SK-N-SH treated with all-trans-retinoic acid at 6 μM for 48 hours (cell line): ENCODE results near the gene UBE3C.

Experiments used
- ARNTL ChIP-seq: fragments of 450-650 bp; formaldehyde crosslinking; IDR thresholded peaks from 2 replicates; pipeline ENCODE4 v1.5.0; 2020; ENCODE audit warnings: low read depth, mild to moderate bottlenecking, moderate library complexity, borderline replicate concordance
- CSDC2 ChIP-seq: fragments of 250-450 bp; sonication (Bioruptor Pico); IDR thresholded peaks from 2 replicates; pipeline ENCODE4 v1.5.0; 2020; ENCODE audit warnings: mild to moderate bottlenecking, moderate library complexity
- ISL1 ChIP-seq: fragments of 250-450 bp; sonication (Bioruptor Pico); IDR thresholded peaks from 2 replicates; pipeline ENCODE4 v2.1.2; 2022; ENCODE audit warnings: mild to moderate bottlenecking, moderate library complexity
- OSR1 ChIP-seq: fragments of 250-450 bp; sonication (Bioruptor Pico); IDR thresholded peaks from 2 replicates; pipeline ENCODE4 v1.8.0; 2022; ENCODE audit warnings: moderate library complexity, mild to moderate bottlenecking, inconsistent platforms
- ZC3H10 ChIP-seq: fragments of 250-450 bp; sonication (Bioruptor Pico); IDR thresholded peaks from 2 replicates; pipeline ENCODE4 v1.5.1; 2021; ENCODE audit warnings: mild to moderate bottlenecking, moderate library complexity
- ZFP3 ChIP-seq: fragments of 250-450 bp; sonication (Bioruptor Pico); IDR thresholded peaks from 2 replicates; pipeline ENCODE4 v1.5.0; 2020; ENCODE audit warnings: mild to moderate bottlenecking, moderate library complexity
- TF ChIP-seq, protein P1 (sequence below): fragments of 250-450 bp; sonication (Bioruptor Pico); IDR thresholded peaks from 2 replicates; pipeline ENCODE4 v1.5.1; 2020; ENCODE audit warnings: low read depth, mild to moderate bottlenecking, moderate library complexity
- TF ChIP-seq, protein P2 (sequence below): fragments of 250-450 bp; sonication (Bioruptor Pico); IDR thresholded peaks from 2 replicates; pipeline ENCODE4 v1.8.0; 2021; ENCODE audit warnings: low read depth, mild to moderate bottlenecking, moderate library complexity, borderline replicate concordance
- TF ChIP-seq, protein P3 (sequence below): fragments of 250-450 bp; sonication (Bioruptor Pico); IDR thresholded peaks from 2 replicates; pipeline ENCODE4 v1.5.1; 2021; ENCODE audit warnings: mild to moderate bottlenecking, moderate library complexity

DNA sequence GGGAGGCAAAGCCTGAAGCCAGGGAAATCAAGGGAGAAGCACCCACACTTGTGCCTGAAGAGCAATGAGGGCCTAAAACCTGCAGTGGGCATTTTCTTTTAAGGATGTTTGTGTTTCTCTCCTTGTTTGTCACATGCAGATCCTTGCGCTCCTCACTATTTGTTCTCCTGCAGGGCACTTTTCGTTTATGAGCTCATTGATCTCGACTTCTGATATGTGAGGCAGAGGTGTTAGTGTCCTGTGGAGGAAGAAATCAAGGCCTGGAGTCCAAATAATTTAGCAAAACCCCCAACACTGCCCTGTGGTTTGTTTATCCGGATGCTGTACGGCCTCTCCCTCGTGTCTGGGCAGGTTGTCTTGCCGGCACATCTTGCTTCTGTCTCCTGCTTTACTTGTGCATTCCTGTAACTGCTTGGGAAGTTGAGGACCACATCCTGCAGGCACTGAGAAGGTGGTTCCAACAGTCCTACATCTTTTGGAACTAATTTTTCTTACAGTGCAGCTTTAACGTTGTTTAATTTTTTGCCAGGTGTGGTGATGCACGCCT lies 13.7 kb downstream of the UBE3C start:
- no peak for TF ChIP-seq ARNTL
- TF ChIP-seq, protein P1, sequence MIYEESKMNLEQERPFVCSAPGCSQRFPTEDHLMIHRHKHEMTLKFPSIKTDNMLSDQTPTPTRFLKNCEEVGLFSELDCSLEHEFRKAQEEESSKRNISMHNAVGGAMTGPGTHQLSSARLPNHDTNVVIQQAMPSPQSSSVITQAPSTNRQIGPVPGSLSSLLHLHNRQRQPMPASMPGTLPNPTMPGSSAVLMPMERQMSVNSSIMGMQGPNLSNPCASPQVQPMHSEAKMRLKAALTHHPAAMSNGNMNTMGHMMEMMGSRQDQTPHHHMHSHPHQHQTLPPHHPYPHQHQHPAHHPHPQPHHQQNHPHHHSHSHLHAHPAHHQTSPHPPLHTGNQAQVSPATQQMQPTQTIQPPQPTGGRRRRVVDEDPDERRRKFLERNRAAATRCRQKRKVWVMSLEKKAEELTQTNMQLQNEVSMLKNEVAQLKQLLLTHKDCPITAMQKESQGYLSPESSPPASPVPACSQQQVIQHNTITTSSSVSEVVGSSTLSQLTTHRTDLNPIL (CRISPR knock-in tag) = no peak
- TF ChIP-seq, protein P2, sequence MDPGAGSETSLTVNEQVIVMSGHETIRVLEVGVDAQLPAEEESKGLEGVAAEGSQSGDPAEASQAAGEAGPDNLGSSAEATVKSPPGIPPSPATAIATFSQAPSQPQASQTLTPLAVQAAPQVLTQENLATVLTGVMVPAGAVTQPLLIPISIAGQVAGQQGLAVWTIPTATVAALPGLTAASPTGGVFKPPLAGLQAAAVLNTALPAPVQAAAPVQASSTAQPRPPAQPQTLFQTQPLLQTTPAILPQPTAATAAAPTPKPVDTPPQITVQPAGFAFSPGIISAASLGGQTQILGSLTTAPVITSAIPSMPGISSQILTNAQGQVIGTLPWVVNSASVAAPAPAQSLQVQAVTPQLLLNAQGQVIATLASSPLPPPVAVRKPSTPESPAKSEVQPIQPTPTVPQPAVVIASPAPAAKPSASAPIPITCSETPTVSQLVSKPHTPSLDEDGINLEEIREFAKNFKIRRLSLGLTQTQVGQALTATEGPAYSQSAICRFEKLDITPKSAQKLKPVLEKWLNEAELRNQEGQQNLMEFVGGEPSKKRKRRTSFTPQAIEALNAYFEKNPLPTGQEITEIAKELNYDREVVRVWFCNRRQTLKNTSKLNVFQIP (CRISPR knock-in tag) = no peak
- TF ChIP-seq ZFP3 = no peak
- TF ChIP-seq ISL1 (CRISPR knock-in tag) = no peak
- TF ChIP-seq CSDC2 = no peak
- TF ChIP-seq OSR1 (CRISPR knock-in tag) = no peak
- no peak for TF ChIP-seq ZC3H10
- TF ChIP-seq, protein P3, sequence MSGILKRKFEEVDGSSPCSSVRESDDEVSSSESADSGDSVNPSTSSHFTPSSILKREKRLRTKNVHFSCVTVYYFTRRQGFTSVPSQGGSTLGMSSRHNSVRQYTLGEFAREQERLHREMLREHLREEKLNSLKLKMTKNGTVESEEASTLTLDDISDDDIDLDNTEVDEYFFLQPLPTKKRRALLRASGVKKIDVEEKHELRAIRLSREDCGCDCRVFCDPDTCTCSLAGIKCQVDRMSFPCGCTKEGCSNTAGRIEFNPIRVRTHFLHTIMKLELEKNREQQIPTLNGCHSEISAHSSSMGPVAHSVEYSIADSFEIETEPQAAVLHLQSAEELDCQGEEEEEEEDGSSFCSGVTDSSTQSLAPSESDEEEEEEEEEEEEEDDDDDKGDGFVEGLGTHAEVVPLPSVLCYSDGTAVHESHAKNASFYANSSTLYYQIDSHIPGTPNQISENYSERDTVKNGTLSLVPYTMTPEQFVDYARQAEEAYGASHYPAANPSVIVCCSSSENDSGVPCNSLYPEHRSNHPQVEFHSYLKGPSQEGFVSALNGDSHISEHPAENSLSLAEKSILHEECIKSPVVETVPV = no peak
